ENCODE data around the gene ORM1. TPM values are rescaled to one million over a fixed set of nuclear protein-coding genes. Genes with fewer than 3 reads are reported as not detected.

Gene ORM1
- total and polyA plus RNA-seq, 10 of the 15 experiments (the other 5 are each of a cell fraction or from before 2014, with no cell fraction given) = 4.4 TPM; not detected in 9

DNA sequence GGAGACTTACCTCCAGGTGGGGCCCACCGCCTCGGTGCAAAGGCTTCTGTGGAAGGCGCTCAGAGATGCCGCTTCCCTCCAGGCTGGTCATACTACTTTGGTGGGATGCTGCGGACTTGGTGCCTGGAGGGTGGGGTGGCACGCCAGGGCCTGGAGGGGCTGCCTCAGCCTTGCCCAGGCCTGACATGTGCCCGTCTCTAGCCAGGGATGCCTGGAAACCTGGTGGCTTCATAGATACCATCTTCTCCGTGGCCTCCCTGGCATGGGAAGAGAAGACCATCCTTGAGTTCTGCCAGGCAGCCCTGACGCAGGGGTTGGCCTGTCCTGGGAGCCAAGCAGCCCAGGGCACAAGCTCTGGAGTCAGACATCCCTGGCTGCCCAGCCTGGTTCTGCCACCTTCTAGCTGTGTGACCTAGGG lies 35.0 kb downstream of the ORM1 start:
- Histone ChIP-seq H3K9me3 (replicated peaks; ENCODE audit: control insufficient read depth, insufficient read depth, low read length) (no peaks in the 10 kb centered on the region), H3K79me2 (ENCODE audit: control insufficient read depth, insufficient read depth, low read length) (no peaks in the 10 kb centered on the region), H3K36me3 (ENCODE audit: control insufficient read depth in 2 of 2, insufficient read depth in 2 of 2, low read length in 1 of 2) (peaks cover 55 to 74% of the 10 kb centered on the region in 2 experiments), H3K4me3 (no peak overlapping the region), H3K4me2 (ENCODE audit: control insufficient read depth, insufficient read depth) (no peak overlapping the region), H2AFZ (ENCODE audit: control insufficient read depth, low read depth, low read length) (no peak overlapping the region), H4K20me1 (ENCODE audit: control insufficient read depth, insufficient read depth) (peaks cover 2% of the 10 kb centered on the region; the same call in 1 of the 2 replicates), H3K27ac (ENCODE audit: control insufficient read depth, insufficient read depth) (no peak overlapping the region), H3K9ac (ENCODE audit: control insufficient read depth, insufficient read depth, low read length) (no peak overlapping the region), H3K4me1 (ENCODE audit: control insufficient read depth, insufficient read depth, low read length) (no peaks in the 10 kb centered on the region), H3K27me3 (replicated peaks in 1 of 2; ENCODE audit: control insufficient read depth in 2 of 2, insufficient read depth in 2 of 2, low read length in 1 of 2) (no peaks in the 10 kb centered on the region)
- ChIA-PET POLR2A (no interaction called here), CTCF (interaction anchor here (1.0 kb wide), 1 partner anchor 129 kb away, joined by 3 read pairs; no protein-coding TSS in a partner anchor), SMC1A (ENCODE audit: uncharacterized antibody, unreplicated experiment) (no interaction called here), RAD21 (ENCODE audit: unreplicated experiment) (no interaction called here)
- FAIRE-seq (no peak), ATAC-seq (no peak), DNase-seq (ENCODE audit: low read depth, low spot score) (no peak)
- TF ChIP-seq RAD21 (IDR thresholded peaks at IDR 0.05; ENCODE audit: insufficient read depth, low read depth, low read length) (no peak), POLR2A (IDR thresholded peaks at IDR 0.05; ENCODE audit: low read depth, low read length) (peak; percentile 24; the same call in 1 of the 2 replicates)
- WGBS (ENCODE audit: insufficient coverage, insufficient replicate concordance, low lambda C conversion rate, missing lambda C conversion rate) = 94% methylated on average over 9 of the region's 9 CpGs
- in situ Hi-C loops (cut with MboI) (no loop called here), intact Hi-C loops (cut with micrococcal nuclease; ENCODE audit: unreplicated experiment) (no loop called here)
- BruUV-seq (replicated peaks) = no TSS peak

GRCh38 chr9:114359801-114360200 lies 36.9 kb downstream of the ORM1 start:
- Histone ChIP-seq H3K4me3 (no peak overlapping the region), H3K4me1 (ENCODE audit: control insufficient read depth, insufficient read depth, low read length) (peaks cover 8% of the 10 kb centered on the region), H3K9ac (ENCODE audit: control insufficient read depth, insufficient read depth, low read length) (no peak overlapping the region), H3K36me3 (ENCODE audit: control insufficient read depth in 2 of 2, insufficient read depth in 2 of 2, low read length in 1 of 2) (peaks cover 62 to 78% of the 10 kb centered on the region in 2 experiments), H3K79me2 (ENCODE audit: control insufficient read depth, insufficient read depth, low read length) (peaks cover 1% of the 10 kb centered on the region; the same call in 1 of the 2 replicates), H3K27me3 (replicated peaks in 1 of 2; ENCODE audit: control insufficient read depth in 2 of 2, insufficient read depth in 2 of 2, low read length in 1 of 2) (no peaks in the 10 kb centered on the region), H3K9me3 (replicated peaks; ENCODE audit: control insufficient read depth, insufficient read depth, low read length) (no peaks in the 10 kb centered on the region), H4K20me1 (ENCODE audit: control insufficient read depth, insufficient read depth) (peaks cover 2% of the 10 kb centered on the region; the same call in 1 of the 2 replicates), H3K27ac (ENCODE audit: control insufficient read depth, insufficient read depth) (no peak overlapping the region), H3K4me2 (ENCODE audit: control insufficient read depth, insufficient read depth) (no peak overlapping the region), H2AFZ (ENCODE audit: control insufficient read depth, low read depth, low read length) (no peak overlapping the region)
- TF ChIP-seq SKIL (IDR thresholded peaks at IDR 0.05; ENCODE audit: low read depth, poor library complexity, severe bottlenecking) (no peak), CTCF (IDR thresholded peaks at IDR 0.05 in 2 of 3, conservative IDR thresholded peaks at IDR 0.05 in 1 of 3; ENCODE audit: control insufficient read depth in 2 of 3, extremely low read depth in 1 of 3, insufficient read depth in 1 of 3, low read depth in 3 of 3, low read length in 3 of 3) (no peak)
- SMC1A ChIA-PET (ENCODE audit: uncharacterized antibody, unreplicated experiment) = no interaction called here
- POLR2A ChIA-PET = no interaction called here
- intact Hi-C loops (cut with micrococcal nuclease; ENCODE audit: unreplicated experiment) (no loop called here), in situ Hi-C loops (cut with MboI) (no loop called here)
- 100% methylated on average over 7 of the region's 7 CpGs for WGBS (ENCODE audit: insufficient coverage, insufficient replicate concordance, low lambda C conversion rate, missing lambda C conversion rate)
- CTCF ChIA-PET = no interaction called here
- FAIRE-seq (no peak), DNase-seq (ENCODE audit: low read depth, low spot score) (no peak), ATAC-seq (no peak)
- no TSS peak for BruUV-seq (replicated peaks)
- RAD21 ChIA-PET (ENCODE audit: unreplicated experiment) = no interaction called here

Measured in GM12878 (cell line).